NCI-H748 treated with DMSO at 0.1 percent for 48 hours (cell line): ENCODE data around the gene TARBP2.
"Not testable (repeated sequence)": the region's sequence is repeated elsewhere in the genome, so short reads cannot be mapped to it uniquely, and the experiment has no call there.

Experiments used
- DNase-seq: peaks from one replicate; lab custom pipeline; 2025; lab: John Stamatoyannopoulos, UW

TARBP2 gene

GRCh38 chr12:53476769-53477209 is 24.3 kb upstream of the TARBP2 start:
- DNase-seq, result no peak

- DNase-seq, result no peak
Measured at GRCh38 chr12:53478865-53479264, 22.2 kb upstream of the TARBP2 start.

- DNase-seq, result no peak
Measured at GRCh38 chr12:53479331-53479730, 21.8 kb upstream of the TARBP2 start.

GRCh38 chr12:53480491-53481442 is 20.3 kb upstream of the TARBP2 start:
- DNase-seq, result no peak

- DNase-seq, result not testable (repeated sequence)
Measured at GRCh38 chr12:53481458-53481857, 19.6 kb upstream of the TARBP2 start.

GRCh38 chr12:53481939-53482586 is 19.0 kb upstream of the TARBP2 start:
- DNase-seq, result no peak

GRCh38 chr12:53482626-53483168 is 18.4 kb upstream of the TARBP2 start:
- no peak for DNase-seq

GRCh38 chr12:53483225-53483978 is 17.7 kb upstream of the TARBP2 start:
- no peak for DNase-seq

- DNase-seq, result no peak
Measured at GRCh38 chr12:53483979-53484377, 17.1 kb upstream of the TARBP2 start.

- no peak for DNase-seq
Measured at GRCh38 chr12:53484686-53485575, 16.2 kb upstream of the TARBP2 start.

- no peak for DNase-seq
Measured at GRCh38 chr12:53485955-53486735, 14.9 kb upstream of the TARBP2 start.

GRCh38 chr12:53486736-53487487 is 14.2 kb upstream of the TARBP2 start:
- no peak for DNase-seq

- no peak for DNase-seq
Measured at GRCh38 chr12:53489242-53489864, 11.7 kb upstream of the TARBP2 start.

- DNase-seq, result no peak
Measured at GRCh38 chr12:53492188-53492587, 8.9 kb upstream of the TARBP2 start.

- DNase-seq, result peak; percentile 87
Measured at GRCh38 chr12:53492830-53493609, 8.1 kb upstream of the TARBP2 start.

- DNase-seq, result no peak
Measured at GRCh38 chr12:53493610-53494391, 7.3 kb upstream of the TARBP2 start.
